H9 (cell line): Measurements from ENCODE around the gene TMEM176A. TPM values are rescaled to one million over a fixed set of nuclear protein-coding genes. Genes with fewer than 3 reads are reported as not detected.

ENCODE experiments used
- DNase-seq: peaks from one replicate; pipeline ENCODE4 v3.0.0-alpha.2; 2017
- H2AFZ ChIP-seq: one replicate; pipeline ENCODE4 v1.6.1; 2013; ENCODE audit warnings: mild to moderate bottlenecking, low read length, control low read depth, moderate library complexity
- H2AK5ac ChIP-seq: 2 replicates; pipeline ENCODE4 v1.6.1; 2013; ENCODE audit warnings: low read length, control low read depth, mixed read lengths; ENCODE audit not compliant: insufficient read length
- H2BK120ac ChIP-seq: one replicate; pipeline ENCODE4 v1.6.1; 2013; ENCODE audit warnings: low read depth, mild to moderate bottlenecking, low read length, control low read depth, inconsistent platforms; ENCODE audit not compliant: poor library complexity, severe bottlenecking
- H2BK12ac ChIP-seq: 2 replicates; pipeline ENCODE4 v1.6.1; 2013; ENCODE audit warnings: low read length, control low read depth, mixed read lengths, low read depth; ENCODE audit not compliant: insufficient read length
- H2BK15ac ChIP-seq: 2 replicates; pipeline ENCODE4 v1.6.1; 2013; ENCODE audit warnings: low read depth, low read length, control low read depth
- H2BK20ac ChIP-seq: one replicate; pipeline ENCODE4 v1.6.1; 2013; ENCODE audit warnings: low read depth, mild to moderate bottlenecking, low read length, control low read depth, inconsistent platforms; ENCODE audit not compliant: poor library complexity, severe bottlenecking
- H2BK5ac ChIP-seq: 2 replicates; pipeline ENCODE4 v1.6.1; 2013; ENCODE audit warnings: low read length, control low read depth, mixed read lengths; ENCODE audit not compliant: insufficient read length
- H3K14ac ChIP-seq: 2 replicates; pipeline ENCODE4 v1.6.1; 2013; ENCODE audit warnings: low read length, control low read depth; ENCODE audit not compliant: insufficient read depth
- H3K18ac ChIP-seq: 2 replicates; pipeline ENCODE4 v1.6.1; 2013; ENCODE audit warnings: low read depth, mild to moderate bottlenecking, mixed read lengths, low read length, control low read depth; ENCODE audit not compliant: insufficient read length
- H3K23ac ChIP-seq: 2 replicates; pipeline ENCODE4 v1.6.1; 2013; ENCODE audit warnings: low read length, control low read depth, mixed read lengths, low read depth; ENCODE audit not compliant: insufficient read length
- H3K23me2 ChIP-seq: 2 replicates; pipeline ENCODE4 v1.6.1; 2013; ENCODE audit warnings: low read depth, mild to moderate bottlenecking, mixed read lengths, low read length, control low read depth; ENCODE audit not compliant: insufficient read length, poor library complexity, severe bottlenecking
- H3K27ac ChIP-seq: 2 replicates; pipeline ENCODE4 v1.5.1; 2013; ENCODE audit warnings: low read length, control low read depth, mixed read lengths, low read depth; ENCODE audit not compliant: insufficient read length
- H3K27me3 ChIP-seq: 2 replicates; pipeline ENCODE4 v1.6.1; 2013; ENCODE audit warnings: low read length, control low read depth, inconsistent platforms; ENCODE audit not compliant: insufficient read depth
- H3K4ac ChIP-seq: 2 replicates; pipeline ENCODE4 v1.6.1; 2013; ENCODE audit warnings: low read depth, mild to moderate bottlenecking, control low read depth, inconsistent platforms, low read length, moderate library complexity
- H3K4me1 ChIP-seq: 2 replicates; pipeline ENCODE4 v1.6.1; 2013; ENCODE audit warnings: low read length, control low read depth, inconsistent platforms; ENCODE audit not compliant: insufficient read depth
- H3K4me2 ChIP-seq: 2 replicates; pipeline ENCODE4 v1.6.1; 2013; ENCODE audit warnings: low read length, control low read depth, mixed read lengths; ENCODE audit not compliant: insufficient read length, insufficient read depth
- H3K56ac ChIP-seq: 2 replicates; pipeline ENCODE4 v1.6.1; 2013; ENCODE audit warnings: low read depth, mild to moderate bottlenecking, mixed read lengths, low read length, control low read depth; ENCODE audit not compliant: insufficient read length
- H3K79me1 ChIP-seq: 2 replicates; pipeline ENCODE4 v1.6.1; 2013; ENCODE audit warnings: low read depth, mild to moderate bottlenecking, moderate library complexity, low read length, control low read depth, inconsistent platforms; ENCODE audit not compliant: insufficient read depth, poor library complexity, severe bottlenecking
- H3K79me2 ChIP-seq: 2 replicates; pipeline ENCODE4 v1.6.1; 2013; ENCODE audit warnings: low read length, control low read depth, inconsistent platforms; ENCODE audit not compliant: insufficient read depth
- H3K9ac ChIP-seq: 2 replicates; pipeline ENCODE4 v1.6.1; 2013; ENCODE audit warnings: low read length, control low read depth, mixed read lengths; ENCODE audit not compliant: insufficient read length; ENCODE audit errors: extremely low read depth
- H3K9me3 ChIP-seq: one replicate; pipeline ENCODE4 v1.6.1; 2013; ENCODE audit warnings: low read depth, low read length, inconsistent platforms; ENCODE audit not compliant: control insufficient read depth
- H3T11ph ChIP-seq: one replicate; pipeline ENCODE4 v1.6.1; 2013; ENCODE audit warnings: mild to moderate bottlenecking, low read length, control low read depth, inconsistent platforms
- H4K20me1 ChIP-seq: one replicate; pipeline ENCODE4 v1.6.1; 2013; ENCODE audit not compliant: control insufficient read depth, insufficient read length, insufficient read depth
- H4K5ac ChIP-seq: 2 replicates; pipeline ENCODE4 v1.6.1; 2013; ENCODE audit warnings: low read depth, mild to moderate bottlenecking, mixed read lengths, low read length, control low read depth; ENCODE audit not compliant: insufficient read length
- H4K8ac ChIP-seq: replicated peaks from 2 replicates; pipeline ENCODE4 v1.6.1; 2013; ENCODE audit warnings: low read length, control low read depth, mixed read lengths, low read depth; ENCODE audit not compliant: insufficient read length
- H4K91ac ChIP-seq: 2 replicates; pipeline ENCODE4 v1.6.1; 2013; ENCODE audit warnings: low read depth, mild to moderate bottlenecking, moderate library complexity, mixed read lengths, low read length, control low read depth; ENCODE audit not compliant: insufficient read length
- H3K27ac Mint-ChIP-seq, 3 experiments: 2 replicates in 2 of 3; 3 replicates in 1 of 3; pipeline ENCODE4 v1.8.0; 2020 to 2021; ENCODE audit warnings: mixed read lengths in 3 of 3, mild to moderate bottlenecking in 1 of 3, moderate library complexity in 1 of 3
- H3K27me3 Mint-ChIP-seq: 2 replicates; pipeline ENCODE4 v1.8.0; 2021; ENCODE audit warnings: low read depth, mild to moderate bottlenecking, moderate library complexity, mixed read lengths
- H3K36me3 Mint-ChIP-seq, 3 experiments: 2 replicates in 2 of 3; 3 replicates in 1 of 3; pipeline ENCODE4 v1.8.0; 2020 to 2021; ENCODE audit warnings: low read depth in 3 of 3, mixed read lengths in 3 of 3; ENCODE audit not compliant: insufficient read depth in 1 of 3
- H3K4me1 Mint-ChIP-seq, 2 experiments: 2 replicates each; pipeline ENCODE4 v1.8.0; 2020; ENCODE audit warnings: mixed read lengths in 2 of 2
- H3K4me3 Mint-ChIP-seq, 2 experiments: 2 replicates in 1 of 2; 3 replicates in 1 of 2; pipeline ENCODE4 v1.8.0; 2020 to 2021; ENCODE audit warnings: mild to moderate bottlenecking in 2 of 2, mixed read lengths in 2 of 2, moderate library complexity in 1 of 2
- H3K9me3 Mint-ChIP-seq, 2 experiments: 2 replicates in 1 of 2; 3 replicates in 1 of 2; pipeline ENCODE4 v1.8.0; 2020; ENCODE audit warnings: mild to moderate bottlenecking in 2 of 2, mixed read lengths in 2 of 2, moderate library complexity in 1 of 2
- CTCF ChIP-seq: fragments of 200-600 bp; sonication (generic); conservative IDR thresholded peaks from 3 replicates; pipeline ENCODE4 v1.8.0; 2021; ENCODE audit warnings: antibody characterized with exemption, mild to moderate bottlenecking
- WGBS: extraction: QIAGEN DNeasy Blood & Tissue Kit; methylation state at CpG from one replicate; pipeline ENCODE4 v1.1.7; 2013; ENCODE audit warnings: missing lambda C conversion rate, low lambda C conversion rate, mixed read lengths; ENCODE audit not compliant: insufficient read length; ENCODE audit errors: extremely low coverage; 5-methylcytosine and 5-hydroxymethylcytosine counted together
- total RNA-seq: library from RNA; stranded (reverse); gene quantifications from 2 replicates; pipeline ENCODE4 v1.2.1, GENCODE V29; 2021

The TMEM176A gene
- total RNA-seq, 1 experiment from 2014 or later = not detected

GRCh38 chr7:150804802-150805201, 4.2 kb downstream of the TMEM176A start:
- H2BK5ac ChIP-seq = no peak overlapping the region
- no peak overlapping the region for H2BK12ac ChIP-seq
- WGBS = no CpG with 5 or more reads among the region's 5 CpGs
- H2BK20ac ChIP-seq = no peak overlapping the region
- no peak overlapping the region for H3K18ac ChIP-seq
- H3K4me1 ChIP-seq = no peaks in the 10 kb centered on the region
- H2BK15ac ChIP-seq = no peak overlapping the region
- H3K9me3 Mint-ChIP-seq = peaks cover 14 to 17% of the 10 kb centered on the region in 2 experiments
- peaks cover 7% of the 10 kb centered on the region for H3K23me2 ChIP-seq
- H3K27ac Mint-ChIP-seq = no peak overlapping the region
- H3K4me3 Mint-ChIP-seq = no peak overlapping the region
- no peak overlapping the region for H3K23ac ChIP-seq
- H3K27me3 ChIP-seq = peaks cover 25% of the 10 kb centered on the region; the same call in 1 of the 2 replicates
- no peak overlapping the region for H3K9ac ChIP-seq
- H3K27ac ChIP-seq = no peak overlapping the region
- H3K4ac ChIP-seq = no peak overlapping the region
- H4K91ac ChIP-seq = no peak overlapping the region
- peaks cover 0 to 14% (median 7%) of the 10 kb centered on the region in 3 experiments; a peak in 3 of 7 replicates for H3K36me3 Mint-ChIP-seq
- no peak overlapping the region for H3K14ac ChIP-seq
- H3K56ac ChIP-seq = no peak overlapping the region
- no peaks in the 10 kb centered on the region for H3K79me1 ChIP-seq
- no peak overlapping the region for H2AK5ac ChIP-seq
- H3K27me3 Mint-ChIP-seq = peaks cover 73% of the 10 kb centered on the region
- H3T11ph ChIP-seq = no peak overlapping the region
- DNase-seq = no peak
- no peaks in the 10 kb centered on the region for H4K20me1 ChIP-seq
- H4K5ac ChIP-seq = no peak overlapping the region
- H4K8ac ChIP-seq = no peak overlapping the region
- no peaks in the 10 kb centered on the region for H3K79me2 ChIP-seq
- H3K9me3 ChIP-seq = no peaks in the 10 kb centered on the region
- H2BK120ac ChIP-seq = no peak overlapping the region
- TF ChIP-seq CTCF = no peak
- peaks cover 0 to 13% of the 10 kb centered on the region in 2 experiments; a peak in 2 of 4 replicates for H3K4me1 Mint-ChIP-seq
- H3K4me2 ChIP-seq = no peak overlapping the region
- no peak overlapping the region for H2AFZ ChIP-seq
